WTC11 (cell line): Measurements from ENCODE around the gene LRCH4.

Experiments used
- CBFB ChIP-seq: sonication (generic); formaldehyde crosslinking; IDR thresholded peaks from 2 replicates; pipeline ENCODE4 v1.8.1; 2022; ENCODE audit warnings: mild to moderate bottlenecking, low read depth, missing genetic modification reagents
- CTCF ChIP-seq: fragments of 200-600 bp; IDR thresholded peaks from 2 replicates; pipeline ENCODE4 v1.8.0; 2022; ENCODE audit warnings: antibody characterized with exemption
- ELF4 ChIP-seq: sonication (generic); formaldehyde crosslinking; IDR thresholded peaks from 2 replicates; pipeline ENCODE4 v1.8.1; 2022; ENCODE audit warnings: low read depth, mild to moderate bottlenecking, moderate library complexity, missing genetic modification reagents
- GRHL2 ChIP-seq: fragments of 250-450 bp; sonication (Bioruptor Pico); IDR thresholded peaks from 2 replicates; pipeline ENCODE4 v1.8.0; 2022; ENCODE audit warnings: mild to moderate bottlenecking, moderate library complexity; ENCODE audit not compliant: insufficient replicate concordance, severe bottlenecking
- MAX ChIP-seq: sonication (generic); formaldehyde crosslinking; IDR thresholded peaks from 2 replicates; pipeline ENCODE4 v1.8.0; 2022; ENCODE audit warnings: mild to moderate bottlenecking, missing genetic modification reagents
- NR1H2 ChIP-seq: sonication (generic); formaldehyde crosslinking; IDR thresholded peaks from 2 replicates; pipeline ENCODE4 v1.9.0; 2021; ENCODE audit warnings: mild to moderate bottlenecking, moderate library complexity, missing genetic modification reagents
- NR3C1 ChIP-seq: sonication (generic); formaldehyde crosslinking; conservative IDR thresholded peaks from 2 replicates; pipeline ENCODE4 v1.8.1; 2023; ENCODE audit warnings: low read depth, mild to moderate bottlenecking, missing genetic modification reagents
- TEAD1 ChIP-seq: sonication (generic); formaldehyde crosslinking; IDR thresholded peaks from 2 replicates; pipeline ENCODE4 v1.8.0; 2022; ENCODE audit warnings: mild to moderate bottlenecking, missing genetic modification reagents
- TEAD4 ChIP-seq: sonication (generic); formaldehyde crosslinking; IDR thresholded peaks from 2 replicates; pipeline ENCODE4 v1.8.0; 2022; ENCODE audit warnings: mild to moderate bottlenecking, missing genetic modification reagents
- USF2 ChIP-seq: sonication (generic); formaldehyde crosslinking; IDR thresholded peaks from 2 replicates; pipeline ENCODE4 v1.8.1; 2023; ENCODE audit warnings: mild to moderate bottlenecking, missing genetic modification reagents, moderate library complexity
- ZNF121 ChIP-seq: sonication (generic); formaldehyde crosslinking; IDR thresholded peaks from 2 replicates; pipeline ENCODE4 v1.8.0; 2023; ENCODE audit warnings: missing genetic modification reagents
- ZNF416 ChIP-seq: fragments of 250-450 bp; sonication (Bioruptor Pico); IDR thresholded peaks from 2 replicates; pipeline ENCODE4 v1.9.0; 2021; ENCODE audit warnings: mild to moderate bottlenecking, inconsistent platforms
- ZNF512 ChIP-seq: sonication (generic); formaldehyde crosslinking; IDR thresholded peaks from 2 replicates; pipeline ENCODE4 v1.8.1; 2022; ENCODE audit warnings: missing genetic modification reagents, borderline replicate concordance

- TF ChIP-seq CTCF = no peak
- TF ChIP-seq ZNF512 = no peak
- TF ChIP-seq NR1H2 = no peak
- no peak for TF ChIP-seq USF2 (CRISPR knock-in tag)
- no peak for TF ChIP-seq NR3C1 (CRISPR knock-in tag)
- TF ChIP-seq ZNF416 (CRISPR knock-in tag) = no peak
- no peak for TF ChIP-seq GRHL2
- no peak for TF ChIP-seq MAX (CRISPR knock-in tag)
- TF ChIP-seq ELF4 (CRISPR knock-in tag) = no peak
- no peak for TF ChIP-seq TEAD4 (CRISPR knock-in tag)
- TF ChIP-seq TEAD1 (CRISPR knock-in tag) = no peak
- no peak for TF ChIP-seq ZNF121 (CRISPR knock-in tag)
- no peak for TF ChIP-seq CBFB
Measured at GRCh38 chr7:100567751-100568175, 18.2 kb downstream of the LRCH4 start.
